HuH-7 (cell line): ENCODE data around the gene TPRG1L.
A peak's percentile ranks its signal among the peaks of the same experiment; 100 is the strongest.

ENCODE experiments used
- DNase-seq: peaks from one replicate; pipeline ENCODE4 v3.0.0; 2011; ENCODE audit warnings: low spot score

The TPRG1L gene

GRCh38 chr1:3664700-3665375 lies 40.0 kb downstream of the TPRG1L start:
- DNase-seq = no peak

- DNase-seq = no peak
These were observed 43.3 kb downstream of the TPRG1L start for GRCh38 chr1:3668148-3668547.

GRCh38 chr1:3668585-3669300 lies 43.9 kb downstream of the TPRG1L start:
- DNase-seq = peak; percentile 93

GRCh38 chr1:3669421-3669821 lies 44.6 kb downstream of the TPRG1L start:
- DNase-seq = no peak

- no peak for DNase-seq
These were observed 45.2 kb downstream of the TPRG1L start for GRCh38 chr1:3669971-3670431.

GRCh38 chr1:3670823-3671265 lies 46.0 kb downstream of the TPRG1L start:
- no peak for DNase-seq

- no peak for DNase-seq
These were observed 46.8 kb downstream of the TPRG1L start for GRCh38 chr1:3671371-3672180.

GRCh38 chr1:3672231-3672970 lies 47.6 kb downstream of the TPRG1L start:
- DNase-seq = no peak

GRCh38 chr1:3672971-3673361 lies 48.2 kb downstream of the TPRG1L start:
- DNase-seq = no peak

GRCh38 chr1:3673381-3674099 lies 48.7 kb downstream of the TPRG1L start:
- no peak for DNase-seq

GRCh38 chr1:3674100-3675094 lies 49.6 kb downstream of the TPRG1L start:
- DNase-seq = no peak

- DNase-seq = no peak
These were observed 50.6 kb downstream of the TPRG1L start for GRCh38 chr1:3675436-3675835.

GRCh38 chr1:3676581-3677470 lies 52.0 kb downstream of the TPRG1L start:
- no peak for DNase-seq

GRCh38 chr1:3677484-3677883 lies 52.7 kb downstream of the TPRG1L start:
- no peak for DNase-seq

- no peak for DNase-seq
These were observed 53.7 kb downstream of the TPRG1L start for GRCh38 chr1:3678361-3679097.

- DNase-seq = no peak
These were observed 54.3 kb downstream of the TPRG1L start for GRCh38 chr1:3679098-3679555.
